ENCODE data around the gene NOC4L. TPM values are rescaled to one million over a fixed set of nuclear protein-coding genes. Genes with fewer than 3 reads are reported as not detected.

NOC4L gene
- total and polyA plus RNA-seq, 2 donors (not counting 3 experiments of a cell fraction or from before 2014, with no cell fraction given): 19.4 to 29.4 TPM

DNA sequence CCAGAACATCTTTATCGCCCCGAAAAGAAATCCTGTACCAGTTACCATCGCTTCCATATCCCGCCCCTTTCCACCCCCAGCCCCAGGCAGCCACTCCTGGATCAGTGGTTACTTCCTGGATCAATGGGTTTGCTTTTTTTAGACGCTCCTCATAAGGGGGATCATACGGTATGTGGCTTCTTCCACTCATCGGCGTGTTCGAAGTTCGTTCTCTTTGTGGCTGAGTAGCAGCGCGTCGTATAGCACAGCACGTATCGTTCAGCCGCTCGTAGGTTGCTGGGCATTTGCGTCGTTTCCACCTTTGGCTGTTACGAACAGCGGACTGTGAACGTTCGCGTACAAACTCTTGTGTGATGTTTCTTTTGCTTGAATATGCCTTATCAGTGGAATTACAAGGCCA lies 1.8 kb downstream of the NOC4L start:
- Histone ChIP-seq H3K9ac (replicated peaks; ENCODE audit: extremely low read depth, insufficient read depth, low read length) (no peak overlapping the region), H3K4me3 (replicated peaks in 1 of 3; ENCODE audit: insufficient read depth in 1 of 3, low read depth in 1 of 3, low read length in 3 of 3) (no peak overlapping the region), H3K36me3 (ENCODE audit: control insufficient read depth in 2 of 2, extremely low read depth in 1 of 2, insufficient read depth in 2 of 2, low read length in 2 of 2) (peaks cover 0 to 15% of the 10 kb centered on the region in 2 experiments), H2AFZ (ENCODE audit: low read depth, low read length) (no peak overlapping the region), H3K9me3 (replicated peaks; ENCODE audit: control insufficient read depth, insufficient read depth, low read length) (no peaks in the 10 kb centered on the region), H3K27me3 (ENCODE audit: control insufficient read depth in 2 of 2, insufficient read depth in 2 of 2, low read length in 2 of 2) (no peaks in the 10 kb centered on the region), H3K27ac (ENCODE audit: insufficient read depth, low read depth, low read length) (no peak overlapping the region), H4K20me1 (replicated peaks; ENCODE audit: control insufficient read depth, extremely low read depth, insufficient read depth, low read length) (no peaks in the 10 kb centered on the region), H3K4me2 (ENCODE audit: insufficient read depth, low read length) (no peak overlapping the region), H3K9me1 (replicated peaks; ENCODE audit: control insufficient read depth, extremely low read depth, insufficient read depth, low read length) (no peaks in the 10 kb centered on the region), H3K4me1 (ENCODE audit: control insufficient read depth, extremely low read depth, insufficient read depth, low read length) (peaks cover 14% of the 10 kb centered on the region), H3K79me2 (ENCODE audit: control insufficient read depth, insufficient read depth, low read length) (peaks cover 34% of the 10 kb centered on the region)
- ChIA-PET POLR2A (no interaction called here), CTCF (no interaction called here)
- BruUV-seq (replicated peaks): no TSS peak
- dilution Hi-C loops (cut with MboI; ENCODE audit: extremely low pct_ligation_motif_present, low sequenced_read_pairs): no loop called here
- intact Hi-C loops (cut with micrococcal nuclease): no loop called here
- TF ChIP-seq MYC (IDR thresholded peaks at IDR 0.05; ENCODE audit: low read depth, low read length) (no peak), POLR2AphosphoS5 (IDR thresholded peaks at IDR 0.05; ENCODE audit: insufficient read depth, low read depth, low read length) (no peak), EZH2 (IDR thresholded peaks at IDR 0.05; ENCODE audit: borderline replicate concordance, low read depth, low read length, severe bottlenecking) (no peak), GATA2 (IDR thresholded peaks at IDR 0.05; ENCODE audit: insufficient read depth, insufficient read length, low read depth, low read length) (no peak), FOS (IDR thresholded peaks at IDR 0.05; ENCODE audit: borderline replicate concordance, insufficient read depth, low read length) (no peak), POLR2A (IDR thresholded peaks at IDR 0.05; ENCODE audit: low read depth, low read length) (no peak), JUN (IDR thresholded peaks at IDR 0.05; ENCODE audit: borderline replicate concordance, insufficient read depth, insufficient read length, low read depth) (no peak)
- TF ChIP-seq, protein P1, sequence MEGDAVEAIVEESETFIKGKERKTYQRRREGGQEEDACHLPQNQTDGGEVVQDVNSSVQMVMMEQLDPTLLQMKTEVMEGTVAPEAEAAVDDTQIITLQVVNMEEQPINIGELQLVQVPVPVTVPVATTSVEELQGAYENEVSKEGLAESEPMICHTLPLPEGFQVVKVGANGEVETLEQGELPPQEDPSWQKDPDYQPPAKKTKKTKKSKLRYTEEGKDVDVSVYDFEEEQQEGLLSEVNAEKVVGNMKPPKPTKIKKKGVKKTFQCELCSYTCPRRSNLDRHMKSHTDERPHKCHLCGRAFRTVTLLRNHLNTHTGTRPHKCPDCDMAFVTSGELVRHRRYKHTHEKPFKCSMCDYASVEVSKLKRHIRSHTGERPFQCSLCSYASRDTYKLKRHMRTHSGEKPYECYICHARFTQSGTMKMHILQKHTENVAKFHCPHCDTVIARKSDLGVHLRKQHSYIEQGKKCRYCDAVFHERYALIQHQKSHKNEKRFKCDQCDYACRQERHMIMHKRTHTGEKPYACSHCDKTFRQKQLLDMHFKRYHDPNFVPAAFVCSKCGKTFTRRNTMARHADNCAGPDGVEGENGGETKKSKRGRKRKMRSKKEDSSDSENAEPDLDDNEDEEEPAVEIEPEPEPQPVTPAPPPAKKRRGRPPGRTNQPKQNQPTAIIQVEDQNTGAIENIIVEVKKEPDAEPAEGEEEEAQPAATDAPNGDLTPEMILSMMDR (IDR thresholded peaks at IDR 0.05; ENCODE audit: extremely low read depth in 1 of 2, insufficient read depth in 1 of 2, low read depth in 1 of 2, low read length in 2 of 2): no peak
- TF ChIP-seq, protein P2, sequence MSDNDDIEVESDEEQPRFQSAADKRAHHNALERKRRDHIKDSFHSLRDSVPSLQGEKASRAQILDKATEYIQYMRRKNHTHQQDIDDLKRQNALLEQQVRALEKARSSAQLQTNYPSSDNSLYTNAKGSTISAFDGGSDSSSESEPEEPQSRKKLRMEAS (IDR thresholded peaks at IDR 0.05; ENCODE audit: insufficient read depth, insufficient read length): no peak
- no peak for FAIRE-seq
- no peak for DNase-seq (ENCODE audit: low read depth, low spot score)
